ENCODE measurements around the gene PLXNB1. TPM values are rescaled to one million over a fixed set of nuclear protein-coding genes. Genes with fewer than 3 reads are reported as not detected.

Gene PLXNB1
- total RNA-seq, 8 experiments from 2014 or later: 20.1 to 54.4 (median 34.7) TPM

GRCh38 chr3:48412375-48413001 is 17.4 kb downstream of the PLXNB1 start:
- ATAC-seq (replicated peaks in 6 of 8): no peak
- Histone ChIP-seq H3K4me3 (no peak overlapping the region), H3K4me1 (replicated peaks in 1 of 2) (peaks cover 0 to 2% of the 10 kb centered on the region in 2 donors), H3K27ac (no peak overlapping the region)
- in situ Hi-C loops (cut with MboI; ENCODE audit: low pct_unique_long_range_greater_than_20kb in 2 of 9, low sequenced_read_pairs in 9 of 9, unreplicated experiment in 9 of 9): no loop called here
- WGBS, 10 experiments: 80 to 93% methylated on average over 1 to 2 of the region's 19 CpGs; no CpG with 5 or more reads in 8 of the 10 experiments

GRCh38 chr3:48411606-48412374 is 18.1 kb downstream of the PLXNB1 start:
- Histone ChIP-seq H3K27ac (no peak overlapping the region), H3K4me3 (no peak overlapping the region), H3K4me1 (replicated peaks in 1 of 2) (no peaks in the 10 kb centered on the region)
- ATAC-seq (replicated peaks in 6 of 8): no peak
- in situ Hi-C loops (cut with MboI; ENCODE audit: low pct_unique_long_range_greater_than_20kb in 2 of 9, low sequenced_read_pairs in 9 of 9, unreplicated experiment in 9 of 9): no loop called here
- 86 to 100% methylated on average over 5 to 6 of the region's 11 CpGs; no CpG with 5 or more reads in 8 of the 10 experiments for WGBS, 10 experiments

GRCh38 chr3:48411041-48411588 is 18.8 kb downstream of the PLXNB1 start:
- no peak overlapping the region for H3K27ac ChIP-seq
- no peak overlapping the region for H3K4me3 ChIP-seq
- H3K4me1 ChIP-seq (replicated peaks in 1 of 2): no peaks in the 10 kb centered on the region
- no peak for ATAC-seq (replicated peaks in 6 of 8)
- in situ Hi-C loops (cut with MboI; ENCODE audit: low pct_unique_long_range_greater_than_20kb in 2 of 9, low sequenced_read_pairs in 9 of 9, unreplicated experiment in 9 of 9): no loop called here
- WGBS, 10 experiments: 92 to 100% (median 94%) methylated on average over 1 to 6 of the region's 9 CpGs; no CpG with 5 or more reads in 4 of the 10 experiments

DNA sequence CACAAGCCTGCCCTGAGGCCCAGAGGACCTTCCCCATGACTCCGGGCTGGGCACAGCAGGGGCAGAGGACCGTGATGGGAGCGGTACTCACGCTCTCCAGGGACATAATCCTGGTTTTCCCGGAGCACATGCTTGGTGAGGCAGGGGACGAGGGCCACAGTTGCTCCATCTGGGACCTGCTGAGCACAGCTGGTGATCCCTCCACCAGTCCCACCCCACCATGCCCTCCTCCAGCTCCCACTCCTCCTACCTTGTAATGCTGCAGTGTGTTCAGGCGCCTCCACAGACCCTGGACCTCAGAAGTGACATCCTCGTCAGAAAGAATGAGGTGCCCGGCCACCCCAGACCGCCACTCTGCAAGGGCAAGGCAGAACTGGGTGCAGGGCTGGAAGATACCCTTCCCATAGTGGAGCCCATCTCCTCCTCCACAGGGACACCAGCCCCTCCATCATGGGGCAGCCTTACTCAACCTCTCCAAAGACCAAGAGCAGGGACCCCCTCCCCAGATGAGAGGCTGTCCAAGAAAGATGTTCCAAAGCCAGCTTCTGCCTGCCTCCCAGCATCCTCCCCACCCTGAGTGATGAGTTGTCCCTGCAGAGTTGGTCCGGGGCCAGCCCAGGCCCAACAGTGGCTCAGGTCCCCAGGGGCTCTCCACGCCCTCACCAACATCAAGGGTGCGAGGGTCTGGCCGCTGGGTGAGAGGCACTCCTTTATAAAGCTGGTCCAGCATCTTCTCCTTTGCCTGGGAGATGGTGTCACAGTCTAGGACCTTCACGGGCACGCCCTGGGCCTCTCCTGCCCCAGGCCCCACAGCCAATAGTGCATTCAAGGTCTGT is 19.5 kb downstream of the PLXNB1 start:
- H3K4me3 ChIP-seq: no peak overlapping the region
- ATAC-seq (replicated peaks in 6 of 8): no peak
- no peaks in the 10 kb centered on the region for H3K4me1 ChIP-seq (replicated peaks in 1 of 2)
- in situ Hi-C loops (cut with MboI; ENCODE audit: low pct_unique_long_range_greater_than_20kb in 2 of 9, low sequenced_read_pairs in 9 of 9, unreplicated experiment in 9 of 9): no loop called here
- H3K27ac ChIP-seq: no peak overlapping the region
- 47 to 100% (median 83%) methylated on average over 3 to 5 of the region's 16 CpGs; no CpG with 5 or more reads in 7 of the 10 experiments for WGBS, 10 experiments

DNA sequence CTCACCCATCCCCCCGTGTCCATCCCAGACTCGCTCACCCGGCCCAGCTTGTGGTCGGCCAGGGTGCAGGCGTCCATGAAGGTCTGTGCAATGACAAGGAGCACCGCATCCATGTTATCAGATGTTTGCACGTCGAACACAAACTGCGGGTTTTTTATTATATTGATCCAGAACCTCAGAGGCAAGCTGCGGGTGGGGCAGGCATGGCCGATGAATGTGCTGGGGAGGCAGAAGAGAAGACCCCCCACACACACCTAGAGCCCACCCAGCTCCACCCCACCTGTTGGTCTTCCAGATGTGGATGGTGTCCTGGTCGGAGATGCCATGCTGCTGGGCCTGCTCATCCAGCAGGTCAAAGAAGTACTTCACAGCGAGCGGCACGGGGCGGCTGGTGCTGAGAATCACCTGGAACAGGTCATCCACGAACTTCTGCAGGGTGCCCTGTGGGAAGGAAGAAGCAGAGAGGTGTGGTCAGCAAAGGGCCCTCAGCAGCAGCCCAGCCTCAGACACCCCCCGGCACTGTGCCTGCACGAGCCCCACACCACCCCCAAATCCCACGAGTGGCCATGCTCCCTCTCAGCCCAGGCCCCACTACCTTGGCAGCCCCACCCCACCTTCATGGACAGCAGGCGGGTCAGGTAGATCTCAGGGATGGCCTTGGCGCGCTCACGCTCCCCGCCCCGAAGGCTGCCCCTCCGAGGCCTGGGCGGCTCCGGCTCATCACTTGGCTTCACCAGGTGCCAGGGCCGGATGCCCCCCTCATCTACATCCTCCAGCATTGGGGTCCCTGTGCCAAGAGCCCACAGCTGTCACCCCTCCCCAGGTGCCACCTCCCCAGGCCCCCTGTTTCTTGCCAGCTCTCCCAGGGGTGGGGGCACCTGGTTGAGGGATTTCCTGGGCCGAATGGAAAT is 20.3 kb downstream of the PLXNB1 start:
- in situ Hi-C loops (cut with MboI; ENCODE audit: low pct_unique_long_range_greater_than_20kb in 2 of 9, low sequenced_read_pairs in 9 of 9, unreplicated experiment in 9 of 9): no loop called here
- peak in 1 of 8 experiments; percentile 6 for ATAC-seq (replicated peaks in 6 of 8)

DNA sequence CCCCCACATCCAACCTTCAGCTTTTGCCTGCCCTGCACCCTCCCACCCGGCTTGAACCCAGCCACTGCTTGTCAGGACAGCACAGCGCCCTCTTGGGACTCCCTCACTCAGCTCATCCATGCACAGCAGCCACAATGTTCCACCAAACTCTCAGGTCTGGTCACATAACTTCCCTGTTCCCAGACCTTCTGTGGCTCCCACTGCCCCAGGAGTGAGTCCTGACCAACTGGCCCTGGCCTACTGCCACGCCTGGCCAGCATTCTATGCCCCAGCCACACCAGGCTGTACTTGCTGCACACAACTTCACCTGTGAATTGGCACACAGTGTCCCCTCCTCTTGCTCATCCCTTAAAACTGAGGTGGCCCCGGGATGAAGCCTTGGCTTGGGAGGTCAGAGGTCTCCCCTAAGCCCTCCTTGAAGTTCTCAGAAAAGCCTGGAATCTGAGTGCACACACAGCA is 21.0 kb downstream of the PLXNB1 start:
- ATAC-seq (replicated peaks in 6 of 8): peak in 1 of 8 experiments; percentile 10
- in situ Hi-C loops (cut with MboI; ENCODE audit: low pct_unique_long_range_greater_than_20kb in 2 of 9, low sequenced_read_pairs in 9 of 9, unreplicated experiment in 9 of 9): no loop called here
- WGBS, 10 experiments: 60 to 100% (median 90%) methylated on average over 1 to 2 of the region's 4 CpGs; no CpG with 5 or more reads in 5 of the 10 experiments
- Histone ChIP-seq H3K4me3 (no peak overlapping the region), H3K4me1 (replicated peaks in 1 of 2) (no peaks in the 10 kb centered on the region), H3K27ac (no peak overlapping the region)

More for the DNA sequence above, 20.3 kb downstream of the PLXNB1 start:
- Histone ChIP-seq H3K4me3 (no peak overlapping the region), H3K4me1 (replicated peaks in 1 of 2) (no peaks in the 10 kb centered on the region), H3K27ac (no peak overlapping the region)
- WGBS, 10 experiments: 80 to 100% (median 99%) methylated on average over 1 to 9 of the region's 31 CpGs; no CpG with 5 or more reads in 6 of the 10 experiments

GRCh38 chr3:48407542-48408099 is 22.3 kb downstream of the PLXNB1 start:
- H3K27ac ChIP-seq: no peak overlapping the region
- no peaks in the 10 kb centered on the region for H3K4me1 ChIP-seq (replicated peaks in 1 of 2)
- ATAC-seq (replicated peaks in 6 of 8): no peak
- in situ Hi-C loops (cut with MboI; ENCODE audit: low pct_unique_long_range_greater_than_20kb in 2 of 9, low sequenced_read_pairs in 9 of 9, unreplicated experiment in 9 of 9): no loop called here
- H3K4me3 ChIP-seq: no peak overlapping the region
- WGBS, 10 experiments: 40 to 100% (median 93%) methylated on average over 1 to 7 of the region's 8 CpGs; no CpG with 5 or more reads in 3 of the 10 experiments

DNA sequence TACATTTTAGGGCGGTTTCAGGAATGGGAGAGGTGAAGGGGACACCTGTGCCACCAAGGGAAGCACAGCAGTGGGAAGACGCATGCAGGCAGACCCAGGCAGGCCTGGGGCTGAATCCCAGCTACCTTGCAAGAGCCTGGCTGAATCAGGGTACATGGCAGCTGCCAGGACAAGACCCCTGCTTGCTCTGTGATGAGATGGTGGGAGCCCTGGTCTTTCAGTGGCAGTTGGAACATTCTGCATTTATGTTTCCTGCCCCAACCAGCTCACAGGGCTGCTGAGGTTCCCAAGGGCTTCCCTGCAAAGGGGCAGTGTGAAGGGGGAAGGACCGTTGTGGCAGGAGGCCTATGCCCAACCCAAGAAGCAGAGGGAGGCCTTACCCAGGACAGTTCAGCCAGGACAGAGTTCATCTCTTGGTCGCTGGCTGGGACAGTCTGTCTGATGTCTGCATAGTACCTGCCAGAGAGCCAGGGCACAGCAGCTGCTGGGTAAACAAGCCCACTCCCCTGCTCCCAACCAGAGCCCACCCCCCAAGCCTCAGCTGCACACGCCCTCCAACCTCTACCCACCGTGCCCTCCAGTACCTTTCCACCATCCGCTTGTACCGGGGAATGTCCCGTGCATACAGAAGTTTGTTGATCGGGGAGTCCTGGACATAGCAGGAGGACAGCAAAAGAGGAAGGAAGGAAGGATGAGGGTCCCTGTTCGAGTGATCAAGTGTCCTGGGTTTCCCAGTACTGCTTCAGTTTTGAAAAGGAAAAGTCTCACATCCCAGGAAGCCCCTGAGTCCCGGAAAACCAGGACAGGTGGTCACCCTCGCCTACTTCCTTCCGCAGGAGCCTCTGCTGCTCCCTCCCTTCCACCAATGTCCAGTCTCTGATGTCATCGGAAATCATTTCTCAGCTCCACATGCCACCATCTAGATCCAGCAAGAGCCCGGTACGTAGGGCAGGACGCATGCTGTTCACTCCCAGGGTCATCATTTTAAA is 23.1 kb downstream of the PLXNB1 start:
- in situ Hi-C loops (cut with MboI; ENCODE audit: low pct_unique_long_range_greater_than_20kb in 2 of 9, low sequenced_read_pairs in 9 of 9, unreplicated experiment in 9 of 9): no loop called here
- ATAC-seq (replicated peaks in 6 of 8): no peak
- H3K27ac ChIP-seq: no peak overlapping the region
- no peak overlapping the region for H3K4me3 ChIP-seq
- no peaks in the 10 kb centered on the region for H3K4me1 ChIP-seq (replicated peaks in 1 of 2)
- whole genome bisulfite sequencing, 10 experiments: 71 to 100% (median 92%) methylated on average over 2 to 7 of the region's 18 CpGs; no CpG with 5 or more reads in 2 of the 10 experiments

DNA sequence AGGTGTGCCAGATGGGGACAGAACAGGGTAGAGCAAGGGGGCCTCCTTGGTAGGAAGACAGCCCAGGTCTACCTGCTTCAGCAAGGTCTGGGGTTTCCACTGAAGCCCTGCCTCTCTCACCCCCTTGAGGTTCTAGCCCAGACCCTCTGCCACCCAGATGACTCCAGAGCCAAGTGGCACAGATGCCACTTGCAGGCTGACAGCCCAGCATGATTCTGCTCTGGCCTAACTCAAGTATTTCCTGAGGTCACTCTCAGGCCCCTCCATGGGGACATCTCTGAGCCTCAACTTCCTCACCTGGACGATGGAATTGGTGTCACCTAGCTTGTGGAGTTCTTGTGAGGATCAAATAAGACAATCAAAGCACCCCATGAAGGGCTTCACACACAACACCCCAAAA is 23.9 kb downstream of the PLXNB1 start:
- in situ Hi-C loops (cut with MboI; ENCODE audit: low pct_unique_long_range_greater_than_20kb in 2 of 9, low sequenced_read_pairs in 9 of 9, unreplicated experiment in 9 of 9): no loop called here
- WGBS, 10 experiments: 11 to 80% (median 17%) methylated on average over 1 of the region's 1 CpG; no CpG with 5 or more reads in 6 of the 10 experiments
- Histone ChIP-seq H3K4me3 (no peak overlapping the region), H3K4me1 (replicated peaks in 1 of 2) (no peaks in the 10 kb centered on the region), H3K27ac (no peak overlapping the region)
- ATAC-seq (replicated peaks in 6 of 8): no peak

DNA sequence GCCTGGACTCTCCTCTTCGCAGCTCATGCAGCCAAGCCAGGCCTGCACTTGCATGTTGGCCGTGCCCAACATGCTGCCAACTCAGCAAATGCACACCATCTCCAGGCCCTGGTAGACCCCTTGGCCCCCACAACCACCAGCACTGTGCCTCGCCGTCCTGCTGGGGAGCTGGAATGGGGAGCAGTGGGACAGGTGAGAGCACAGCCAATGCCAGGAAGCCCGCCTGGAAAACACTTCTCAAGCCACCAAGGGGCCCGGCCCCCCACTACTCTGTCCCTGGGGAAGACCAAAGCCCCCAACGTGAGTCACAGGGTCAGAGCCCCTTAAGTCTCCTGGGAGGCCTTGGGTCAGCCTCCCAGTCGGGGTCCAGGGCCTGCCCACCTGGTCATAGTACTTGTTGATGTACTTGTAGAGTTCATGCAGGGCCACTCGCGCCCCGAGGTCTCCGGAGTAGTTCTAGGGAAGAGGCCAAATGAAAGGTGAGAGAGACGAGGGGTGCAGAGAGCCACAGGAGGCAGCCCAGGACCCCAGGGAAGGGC is 24.5 kb downstream of the PLXNB1 start:
- in situ Hi-C loops (cut with MboI; ENCODE audit: low pct_unique_long_range_greater_than_20kb in 2 of 9, low sequenced_read_pairs in 9 of 9, unreplicated experiment in 9 of 9): no loop called here
- 34 to 100% (median 100%) methylated on average over 2 to 5 of the region's 13 CpGs; no CpG with 5 or more reads in 5 of the 10 experiments for WGBS, 10 experiments
- ATAC-seq (replicated peaks in 6 of 8): no peak
- Histone ChIP-seq H3K4me3 (no peak overlapping the region), H3K27ac (no peak overlapping the region), H3K4me1 (replicated peaks in 1 of 2) (no peaks in the 10 kb centered on the region)

All from motor neuron (in vitro differentiated cells).